IMR-90 (cell line): ENCODE measurements around the gene TOP2A.

Experiments
- BHLHE40 ChIP-seq: fragments of 150-350 bp; IDR thresholded peaks from 2 replicates; pipeline ENCODE4 v1.6.1; 2016; ENCODE audit warnings: mild to moderate bottlenecking, low read depth, low read length
- CEBPB ChIP-seq: IDR thresholded peaks from 2 replicates; pipeline ENCODE4 v1.6.1; 2012; ENCODE audit warnings: low read depth, low read length, improper control_type of control experiment
- CTCF ChIP-seq: conservative IDR thresholded peaks from 2 replicates; pipeline ENCODE4 v1.5.1; 2012; ENCODE audit warnings: mild to moderate bottlenecking, low read depth, low read length, improper control_type of control experiment
- MAFK ChIP-seq: IDR thresholded peaks from 2 replicates; pipeline ENCODE4 v1.6.1; 2012; ENCODE audit warnings: low read depth, low read length, improper control_type of control experiment
- MAZ ChIP-seq: IDR thresholded peaks from 2 replicates; pipeline ENCODE4 v1.6.1; 2012; ENCODE audit warnings: low read depth, mild to moderate bottlenecking, low read length, improper control_type of control experiment, moderate library complexity, borderline replicate concordance
- MXI1 ChIP-seq: IDR thresholded peaks from 2 replicates; pipeline ENCODE4 v1.6.1; 2012; ENCODE audit warnings: low read depth, mild to moderate bottlenecking, low read length, moderate library complexity, borderline replicate concordance
- NFE2L2 ChIP-seq: fragments of 150-350 bp; IDR thresholded peaks from 2 replicates; pipeline ENCODE4 v1.6.1; 2016; ENCODE audit warnings: low read depth, mild to moderate bottlenecking, low read length
- POLR2A ChIP-seq: IDR thresholded peaks from 2 replicates; pipeline ENCODE4 v1.6.1; 2012; ENCODE audit warnings: mild to moderate bottlenecking, low read depth, low read length
- RAD21 ChIP-seq: IDR thresholded peaks from 2 replicates; pipeline ENCODE4 v1.6.1; 2012; ENCODE audit warnings: low read length, improper control_type of control experiment
- RCOR1 ChIP-seq: IDR thresholded peaks from 2 replicates; pipeline ENCODE4 v1.6.1; 2012; ENCODE audit warnings: mild to moderate bottlenecking, low read length, improper control_type of control experiment; ENCODE audit not compliant: insufficient replicate concordance
- RFX5 ChIP-seq: IDR thresholded peaks from 2 replicates; pipeline ENCODE4 v1.8.0; 2012; ENCODE audit warnings: low read depth, mild to moderate bottlenecking, low read length, moderate library complexity
- SMC3 ChIP-seq: fragments of 150-350 bp; IDR thresholded peaks from 2 replicates; pipeline ENCODE4 v1.6.1; 2016; ENCODE audit warnings: low read depth, mild to moderate bottlenecking, antibody characterized with exemption, low read length, moderate library complexity
- USF2 ChIP-seq: fragments of 150-350 bp; IDR thresholded peaks from 2 replicates; pipeline ENCODE4 v1.6.1; 2017; ENCODE audit warnings: mild to moderate bottlenecking, antibody characterized with exemption, low read length, low read depth

- TF ChIP-seq POLR2A = no peak
- TF ChIP-seq CTCF = no peak
- no peak for TF ChIP-seq MXI1
- TF ChIP-seq USF2 = no peak
- TF ChIP-seq BHLHE40 = no peak
- no peak for TF ChIP-seq NFE2L2
- no peak for TF ChIP-seq RFX5
- no peak for TF ChIP-seq SMC3
- TF ChIP-seq MAZ = no peak
- TF ChIP-seq MAFK = no peak
- TF ChIP-seq RCOR1 = no peak
- no peak for TF ChIP-seq RAD21
- no peak for TF ChIP-seq CEBPB
Observed at GRCh38 chr17:40338941-40339649, 78.6 kb downstream of the TOP2A start.
